Measurements from ENCODE around the gene NUDC. TPM values are rescaled to one million over a fixed set of nuclear protein-coding genes. Genes with fewer than 3 reads are reported as not detected.
"Not testable (repeated sequence)": the region's sequence is repeated elsewhere in the genome, so short reads cannot be mapped to it uniquely, and the experiment has no call there.

Gene NUDC
- total RNA-seq, 1 donor from 2014 or later, result 49.7 TPM

DNA sequence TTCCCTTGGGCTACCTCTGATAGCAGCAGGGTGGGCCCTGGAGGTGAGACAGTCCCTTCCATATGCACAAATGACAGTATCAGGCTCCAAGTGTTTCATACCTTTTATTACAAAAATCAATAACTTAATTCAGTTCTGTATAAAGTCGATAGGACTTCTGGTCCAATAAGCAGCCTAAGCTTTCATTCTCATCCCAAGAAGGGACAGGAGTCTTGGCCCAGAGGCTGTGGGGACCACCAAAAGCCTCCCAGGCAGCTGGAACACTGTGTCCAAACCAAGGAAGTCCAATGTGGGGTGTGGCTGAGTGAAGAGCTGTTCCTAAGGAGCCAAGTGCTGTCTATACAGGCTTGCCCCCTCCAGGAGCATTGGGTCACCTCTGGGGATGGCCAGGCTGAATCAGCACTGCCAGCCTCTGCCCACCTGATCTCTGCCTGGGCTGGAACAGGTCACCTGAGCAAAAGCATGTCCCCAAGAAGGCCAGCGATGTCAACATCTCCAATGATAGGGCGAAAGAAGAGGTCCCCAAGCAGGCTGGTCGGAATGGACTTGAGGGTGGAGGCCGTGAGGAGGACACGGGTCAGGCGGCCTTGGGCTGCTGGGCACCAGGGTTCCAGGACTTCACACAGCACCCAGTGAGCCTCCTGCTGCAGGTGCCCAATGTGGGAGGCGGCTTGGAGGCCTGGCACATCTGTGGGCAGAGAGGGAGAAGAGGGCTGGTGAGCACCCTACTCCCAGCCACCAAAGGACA lies 10.0 kb upstream of the NUDC start:
- DNase-seq (ENCODE audit: low spot score), result no peak

DNA sequence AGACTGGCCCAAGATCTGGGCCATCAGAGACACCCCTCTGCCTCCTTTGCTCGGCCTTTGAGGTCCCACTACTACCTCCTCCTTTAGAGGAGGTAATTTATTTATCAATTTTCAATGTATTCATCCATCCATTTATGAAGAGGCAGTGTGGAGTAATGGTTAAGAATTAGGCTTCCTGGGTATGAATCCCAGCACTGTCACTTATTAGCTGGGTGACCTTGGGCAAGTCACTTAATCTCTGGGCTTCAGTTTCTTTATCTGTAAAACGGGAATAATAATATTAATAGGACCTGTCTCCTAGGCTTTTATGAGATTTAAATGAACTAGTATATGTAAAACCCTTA lies 9.4 kb upstream of the NUDC start:
- no peak for DNase-seq (ENCODE audit: low spot score)

DNA sequence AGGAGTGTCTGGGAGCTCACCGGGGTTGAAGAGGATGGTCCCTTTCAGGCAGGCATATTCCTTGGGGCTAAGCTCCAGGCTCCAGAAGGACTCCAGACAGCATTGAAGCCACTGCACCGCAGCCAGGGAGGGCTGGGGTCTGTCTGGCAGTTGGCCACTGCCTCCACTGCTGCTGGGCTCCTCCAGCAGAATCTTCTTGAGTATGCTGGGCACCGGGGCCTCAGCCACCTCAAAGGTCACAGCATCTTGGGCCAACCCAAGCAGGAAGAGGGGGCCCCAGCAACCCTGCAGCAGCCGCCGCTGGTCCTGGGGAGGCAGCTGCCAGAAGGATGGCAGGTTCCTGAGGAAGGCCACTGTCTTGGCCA lies 8.2 kb upstream of the NUDC start:
- no peak for DNase-seq (ENCODE audit: low spot score)

DNA sequence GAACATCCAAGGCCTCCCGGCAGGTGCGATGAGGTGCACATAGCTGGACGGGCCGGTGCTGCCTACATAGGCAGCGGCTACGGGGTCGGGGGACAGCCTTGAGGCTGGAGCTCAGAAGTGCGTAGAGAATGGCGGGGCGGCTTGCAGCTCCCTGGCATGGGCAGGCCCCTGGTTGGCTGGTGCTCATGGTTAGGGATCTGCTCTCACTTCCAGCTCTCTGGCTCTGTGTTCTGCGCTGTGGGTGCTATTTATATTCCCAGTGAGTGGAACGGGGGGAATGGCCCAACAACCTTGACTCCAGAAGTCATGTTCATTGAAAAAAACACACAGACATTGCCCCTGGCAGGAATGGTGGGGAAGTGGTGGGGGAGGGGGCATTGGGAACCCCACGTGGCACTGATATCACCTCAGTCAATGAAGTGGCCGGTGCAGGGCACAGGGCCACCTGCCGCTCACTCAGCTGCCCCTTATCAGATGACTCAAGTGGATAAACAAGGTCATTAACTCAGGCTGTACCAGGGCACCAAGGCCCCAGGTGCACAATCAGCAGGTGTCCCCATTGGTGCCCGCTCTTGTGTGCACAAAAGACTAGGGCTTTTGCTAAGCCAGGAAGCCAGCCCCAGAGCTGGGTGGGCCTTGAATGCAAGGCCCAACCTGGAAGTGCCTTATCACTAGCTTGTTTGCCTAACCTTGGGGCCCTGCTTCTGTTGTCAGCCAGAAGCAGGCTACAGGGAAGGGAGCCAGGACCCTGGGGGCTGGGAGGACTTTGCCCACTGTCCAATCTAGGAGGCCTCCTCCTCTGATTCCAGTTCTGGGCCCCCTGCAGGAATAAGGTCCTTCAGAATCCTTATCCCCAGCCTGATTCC lies 7.6 kb upstream of the NUDC start, which contains the start of gene NR0B2:
Gene NR0B2 (minus strand): TSS at position 222 of the 866 bp plus-strand sequence. CDS start 35 bp downstream, at position 187.
- DNase-seq (ENCODE audit: low spot score), result no peak

DNA sequence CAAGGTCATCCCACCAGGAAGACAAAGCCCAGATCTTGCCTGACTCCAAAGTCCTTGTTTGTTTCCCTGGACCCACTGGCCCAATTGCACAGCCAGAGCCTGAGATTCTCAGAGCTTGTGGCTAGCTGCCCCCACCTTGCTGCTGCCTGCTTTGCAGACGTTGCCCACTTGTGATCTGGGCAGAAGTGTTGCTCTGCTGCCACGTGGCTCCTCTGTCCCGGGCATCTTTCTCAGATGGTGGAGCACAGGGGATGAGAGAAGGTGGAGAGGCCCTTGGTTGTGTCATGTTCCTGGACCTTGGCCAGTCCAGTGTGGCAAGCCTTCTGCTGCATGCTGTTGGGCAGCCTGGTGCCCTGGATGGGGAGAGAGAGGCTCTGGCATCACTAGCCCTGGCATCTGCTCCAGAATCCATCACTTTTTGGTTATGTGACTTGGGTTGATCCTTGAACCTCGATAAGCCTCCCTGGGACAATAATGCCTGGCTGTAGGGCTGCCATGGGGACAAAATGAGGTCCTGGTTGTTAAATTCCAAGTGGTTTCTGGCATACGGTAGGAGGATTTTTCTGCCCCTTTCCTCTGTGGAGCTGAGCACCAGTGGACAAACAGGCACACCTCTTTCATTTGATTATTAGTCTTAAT lies 6.2 kb upstream of the NUDC start:
- no peak for DNase-seq (ENCODE audit: low spot score)

DNA sequence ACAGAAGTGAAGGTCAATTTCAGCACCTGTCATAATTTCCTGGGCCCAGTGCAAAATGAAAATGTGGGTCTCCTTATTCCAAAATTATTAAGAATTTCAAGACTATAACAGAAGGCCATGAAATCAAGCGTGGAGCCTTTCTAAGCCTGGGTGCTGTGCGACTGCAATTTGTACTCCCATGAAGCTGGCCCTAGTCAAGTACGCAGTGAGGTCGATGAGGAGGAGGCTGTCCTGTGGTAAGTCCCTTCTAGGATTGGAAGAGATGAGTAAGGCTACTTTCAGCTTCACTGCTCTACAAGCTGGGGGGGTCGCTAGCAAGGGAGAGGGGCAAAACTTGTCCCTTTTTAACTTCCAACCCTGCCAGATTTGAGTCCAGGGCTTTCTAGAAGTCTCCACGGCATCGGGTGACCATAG lies 410 bp upstream of the NUDC start:
- DNase-seq (ENCODE audit: low spot score), result no peak

DNA sequence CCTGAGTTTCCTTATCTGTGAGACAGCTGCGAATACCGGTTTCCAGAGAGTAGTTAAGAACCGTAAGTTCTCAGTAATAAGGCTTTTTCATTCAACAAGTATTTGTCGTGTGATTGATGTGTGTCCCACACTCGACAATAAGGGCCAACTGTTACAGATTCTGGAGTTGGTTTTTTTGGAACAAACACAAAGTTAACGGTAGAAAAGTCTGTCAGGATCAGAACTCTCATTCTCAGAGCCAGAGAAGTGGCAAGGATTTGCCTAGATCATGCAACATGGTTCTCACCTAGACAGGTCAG lies 837 bp downstream of the NUDC start:
- DNase-seq (ENCODE audit: low spot score), result no peak

DNA sequence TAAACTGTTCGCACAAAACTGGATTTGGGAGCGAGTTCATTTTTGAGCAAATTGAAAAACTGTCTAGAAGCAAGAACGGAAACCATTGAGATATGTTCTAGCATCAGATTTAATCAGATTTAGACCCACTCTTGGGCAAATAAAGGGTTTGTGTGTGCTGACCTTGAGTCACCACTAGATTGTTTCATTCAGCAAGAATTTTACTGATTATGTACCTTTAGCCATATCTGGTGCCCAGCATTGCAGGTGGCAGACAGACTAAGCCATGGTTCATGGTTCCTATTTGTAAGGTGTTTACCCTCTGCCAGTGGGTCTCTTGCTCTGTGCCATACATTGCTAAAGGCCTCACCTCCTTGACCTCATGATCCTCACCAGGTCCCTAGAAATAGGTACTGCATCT lies 1.4 kb downstream of the NUDC start:
- no peak for DNase-seq (ENCODE audit: low spot score)

DNA sequence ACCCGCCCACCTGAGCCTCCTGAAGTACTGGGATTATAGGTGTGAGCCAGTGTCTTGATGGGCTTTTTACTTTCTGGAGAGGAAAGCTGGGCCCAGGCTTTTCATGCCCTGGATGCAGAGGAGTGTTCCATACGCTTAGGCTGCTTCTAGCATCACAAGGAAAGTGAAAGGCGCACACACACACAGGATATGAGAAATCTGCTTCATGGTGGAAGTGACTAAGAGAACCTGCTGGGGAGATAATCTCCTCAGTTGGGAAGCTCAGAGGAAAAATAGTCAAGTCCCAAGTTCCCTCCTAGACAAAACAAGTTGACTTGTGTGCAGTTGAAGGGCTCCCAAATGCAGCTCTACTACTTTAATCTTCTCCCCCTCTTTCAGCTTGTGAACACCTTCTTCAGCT lies 2.2 kb downstream of the NUDC start:
- no peak for DNase-seq (ENCODE audit: low spot score)

DNA sequence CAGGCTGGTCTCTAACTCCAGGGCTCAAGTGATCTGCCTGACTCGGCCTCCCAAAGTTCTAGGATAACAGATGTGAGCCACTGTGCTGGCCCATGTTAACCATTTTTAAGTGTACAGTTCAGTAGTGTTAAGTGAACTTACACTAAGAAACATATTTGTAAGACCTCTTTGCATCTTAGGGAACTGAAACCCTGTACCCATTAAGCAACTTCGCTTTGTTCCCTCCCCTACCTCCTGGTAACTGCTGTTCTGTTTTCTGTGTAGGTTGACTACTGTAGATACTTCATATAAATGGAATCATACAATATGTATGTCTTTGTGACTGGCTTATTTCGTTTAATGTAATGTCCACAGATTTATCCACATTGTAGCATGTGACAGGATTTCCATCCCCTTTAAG lies 11.0 kb downstream of the NUDC start:
- no peak for DNase-seq (ENCODE audit: low spot score)

DNA sequence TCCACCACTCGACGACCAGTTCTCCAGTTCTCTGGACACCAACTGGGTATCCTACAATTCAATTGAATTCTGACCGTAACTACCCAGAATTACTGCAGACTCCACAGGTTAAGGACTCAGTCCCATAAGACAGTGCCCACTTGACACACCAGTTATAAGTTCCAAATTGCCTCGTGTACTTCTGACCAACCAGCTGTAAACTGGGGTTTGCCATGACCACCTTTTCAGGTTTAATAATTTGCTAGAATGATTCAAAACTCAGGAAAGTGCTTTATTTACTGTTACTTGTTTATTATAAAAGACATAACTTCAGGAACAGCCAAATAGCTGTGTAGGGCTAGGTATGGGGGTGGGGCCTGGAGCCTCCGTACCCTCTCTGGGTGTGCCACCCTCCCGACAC lies 15.3 kb downstream of the NUDC start:
- no peak for DNase-seq (ENCODE audit: low spot score)

DNA sequence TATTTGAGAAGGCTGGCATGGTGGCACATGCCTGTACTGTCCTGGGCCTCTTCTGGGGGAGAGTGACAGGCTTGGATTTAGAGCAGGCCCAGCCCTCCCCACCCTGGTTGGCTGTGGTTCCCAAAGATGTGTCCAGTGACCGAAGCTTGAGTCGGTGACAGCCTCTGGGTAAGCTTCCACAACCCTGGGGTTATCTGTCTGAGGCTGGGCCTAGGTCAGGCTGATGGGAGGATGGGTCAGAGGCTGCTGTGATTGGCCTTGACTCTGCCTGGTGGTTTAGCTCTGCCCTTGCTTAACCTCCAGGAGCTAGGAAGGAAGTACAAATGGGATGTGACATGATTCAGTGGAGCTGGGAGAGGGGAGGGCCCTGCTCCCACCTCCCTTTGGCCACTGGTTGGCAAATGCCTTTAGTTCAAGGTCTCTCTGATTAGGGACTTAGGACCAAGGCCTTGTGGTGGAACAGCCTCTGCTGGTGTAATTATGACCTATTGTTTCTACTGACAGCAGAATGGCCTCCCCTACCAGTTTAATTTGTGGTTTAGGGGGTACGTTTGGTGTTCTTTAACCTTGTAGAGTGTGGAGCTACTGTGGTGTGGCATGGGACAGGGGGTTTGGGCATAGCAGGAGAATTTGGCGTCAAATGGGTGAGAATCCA lies 16.6 kb downstream of the NUDC start:
- DNase-seq (ENCODE audit: low spot score), result no peak

DNA sequence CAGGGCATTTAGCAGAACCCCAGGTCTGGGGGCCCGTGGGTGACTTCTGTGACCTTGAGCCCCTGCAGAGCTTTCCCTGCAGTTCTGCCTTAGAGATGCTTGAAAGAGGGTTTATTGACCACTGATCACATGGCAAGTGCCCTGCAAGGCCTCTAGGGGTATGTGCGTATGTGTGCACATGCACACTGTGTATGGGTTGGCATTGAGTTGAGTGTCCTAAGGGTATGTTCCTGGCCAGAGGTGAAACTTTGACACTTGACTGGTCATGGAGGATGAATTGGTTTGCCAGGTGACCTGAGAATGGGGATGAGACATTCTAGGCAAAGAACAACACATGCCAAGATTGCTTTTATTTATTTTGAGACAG lies 17.1 kb downstream of the NUDC start:
- no peak for DNase-seq (ENCODE audit: low spot score)

DNA sequence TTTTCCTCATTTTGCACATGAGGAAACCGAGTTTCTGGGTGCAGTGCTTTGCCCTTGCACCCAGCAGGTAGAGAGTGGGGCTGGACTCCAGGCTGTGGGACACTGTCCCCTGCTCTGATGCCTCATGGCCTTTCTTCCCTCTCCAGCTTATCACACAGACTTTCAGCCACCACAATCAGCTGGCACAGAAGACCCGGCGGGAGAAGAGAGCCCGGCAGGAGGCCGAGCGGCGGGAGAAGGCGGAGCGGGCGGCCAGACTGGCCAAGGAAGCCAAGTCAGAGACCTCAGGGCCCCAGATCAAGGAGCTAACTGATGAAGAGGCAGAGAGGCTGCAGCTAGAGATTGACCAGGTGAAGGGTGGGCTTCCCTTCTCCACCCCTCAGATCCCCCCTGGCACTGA lies 19.8 kb downstream of the NUDC start:
- no peak for DNase-seq (ENCODE audit: low spot score)

DNA sequence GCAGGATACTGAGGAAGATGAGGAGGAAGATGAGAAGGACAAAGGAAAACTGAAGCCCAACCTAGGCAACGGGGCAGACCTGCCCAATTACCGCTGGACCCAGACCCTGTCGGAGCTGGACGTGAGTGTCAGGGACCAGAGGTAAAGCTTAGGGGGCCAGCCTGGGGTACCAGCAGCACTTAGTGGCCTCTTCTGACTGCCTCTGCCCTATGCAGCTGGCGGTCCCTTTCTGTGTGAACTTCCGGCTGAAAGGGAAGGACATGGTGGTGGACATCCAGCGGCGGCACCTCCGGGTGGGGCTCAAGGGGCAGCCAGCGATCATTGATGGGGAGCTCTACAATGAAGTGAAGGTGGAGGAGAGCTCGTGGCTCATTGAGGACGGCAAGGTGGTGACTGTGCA lies 21.1 kb downstream of the NUDC start:
- DNase-seq (ENCODE audit: low spot score), result no peak

DNA sequence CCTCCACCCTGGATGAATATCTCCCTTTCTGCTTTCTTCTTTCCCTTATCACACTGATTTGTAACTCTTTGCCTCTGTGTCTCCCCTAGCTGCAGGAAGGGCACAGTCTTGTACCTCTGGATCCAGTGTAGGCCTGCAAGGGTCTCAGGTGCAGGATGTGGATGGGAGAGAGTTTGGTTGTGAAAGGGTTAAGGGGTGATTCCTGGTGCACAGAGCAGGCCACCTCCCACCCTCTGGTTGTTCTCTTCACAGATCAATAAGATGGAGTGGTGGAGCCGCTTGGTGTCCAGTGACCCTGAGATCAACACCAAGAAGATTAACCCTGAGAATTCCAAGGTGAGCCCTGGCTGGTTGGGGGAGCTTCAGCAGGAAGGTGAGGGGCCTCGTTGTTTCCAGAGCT lies 23.6 kb downstream of the NUDC start:
- no peak for DNase-seq (ENCODE audit: low spot score)

DNA sequence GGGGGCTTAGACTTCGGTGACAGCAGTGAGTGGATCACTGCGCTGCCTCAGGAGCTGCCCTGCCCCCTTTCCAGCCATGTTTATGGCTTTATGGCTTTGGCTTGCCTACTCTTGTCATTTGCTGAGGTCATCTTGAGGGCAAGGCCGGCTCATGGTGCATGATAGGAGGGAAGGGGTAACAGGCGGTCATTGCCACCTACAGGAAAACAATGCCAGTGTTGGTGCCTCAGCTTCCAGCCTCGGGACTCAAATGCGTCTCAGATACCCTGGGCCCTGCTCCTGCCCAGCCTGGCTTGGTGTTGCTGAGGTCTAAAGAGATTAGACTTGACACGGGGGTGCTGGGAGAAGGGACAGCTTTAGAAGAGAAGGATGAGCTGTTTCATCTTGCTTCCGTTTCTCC lies 24.2 kb downstream of the NUDC start:
- DNase-seq (ENCODE audit: low spot score), result no peak

DNA sequence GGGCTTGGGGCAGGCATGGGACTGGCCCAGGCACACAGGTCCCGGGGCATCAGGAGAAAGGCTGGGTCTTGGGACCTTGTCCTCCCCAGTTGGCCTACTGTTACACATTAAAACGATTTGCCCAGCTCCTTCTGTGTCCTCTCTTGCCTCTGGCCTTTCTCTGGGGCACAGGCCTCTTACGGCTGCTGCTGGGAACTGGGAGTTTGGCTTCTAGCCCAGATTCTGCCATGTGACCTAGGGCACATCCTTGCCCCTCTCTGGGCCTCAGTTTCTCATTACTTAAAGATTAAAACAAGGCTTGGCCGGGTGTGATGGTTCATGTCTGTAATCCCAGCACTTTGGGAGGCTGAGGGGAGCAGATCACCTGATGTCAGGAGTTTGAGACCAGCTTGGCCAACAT lies 24.7 kb downstream of the NUDC start:
- DNase-seq (ENCODE audit: low spot score), result no peak

DNA sequence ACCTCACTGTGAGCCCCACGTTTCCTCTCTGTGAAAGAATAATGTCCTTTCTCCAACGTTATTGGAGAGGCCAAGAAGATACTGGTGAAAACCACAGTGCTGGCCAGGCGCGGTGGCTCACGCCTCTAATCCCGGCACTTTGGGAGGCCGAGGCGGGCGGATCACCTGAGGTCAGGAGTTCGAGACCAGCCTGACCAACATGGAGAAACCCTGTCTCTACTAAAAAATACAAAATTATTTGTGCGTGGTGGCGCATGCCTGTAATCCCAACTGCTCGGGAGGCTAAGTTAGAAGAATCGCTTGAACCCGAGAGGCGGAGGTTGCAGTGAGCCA lies 27.1 kb downstream of the NUDC start:
- not testable (repeated sequence) for DNase-seq (ENCODE audit: low spot score)

DNA sequence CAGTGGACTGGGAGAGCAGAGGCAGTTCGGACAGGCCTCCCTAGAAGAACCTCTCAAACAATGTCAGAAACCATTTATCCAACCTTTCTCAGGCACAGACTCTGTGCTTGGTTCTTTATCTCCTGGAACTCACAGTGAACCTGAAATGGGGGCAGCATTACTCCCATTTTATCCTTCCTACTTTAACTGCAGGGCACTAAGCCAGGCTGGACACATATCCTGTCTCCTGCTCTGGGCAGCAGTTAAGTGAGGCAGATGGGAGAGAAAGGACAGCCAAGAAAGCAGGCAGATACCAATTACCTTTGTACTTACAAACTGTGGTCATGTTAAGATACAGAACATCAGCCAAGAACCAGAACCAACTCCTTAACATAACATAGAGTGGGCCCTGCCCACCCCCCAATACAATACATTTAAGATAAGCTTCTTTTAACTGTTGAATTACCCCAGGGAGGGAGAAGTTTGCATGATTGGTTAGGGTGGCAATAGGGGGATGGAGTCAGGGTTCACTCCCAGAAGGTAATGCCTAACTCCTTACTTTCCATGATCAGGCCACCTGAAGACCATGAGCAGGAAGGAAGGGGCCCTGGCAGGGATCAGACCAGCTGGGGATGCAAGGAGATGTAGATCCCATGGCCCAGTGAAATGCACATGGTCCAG lies 27.9 kb downstream of the NUDC start:
- DNase-seq (ENCODE audit: low spot score), result no peak

DNA sequence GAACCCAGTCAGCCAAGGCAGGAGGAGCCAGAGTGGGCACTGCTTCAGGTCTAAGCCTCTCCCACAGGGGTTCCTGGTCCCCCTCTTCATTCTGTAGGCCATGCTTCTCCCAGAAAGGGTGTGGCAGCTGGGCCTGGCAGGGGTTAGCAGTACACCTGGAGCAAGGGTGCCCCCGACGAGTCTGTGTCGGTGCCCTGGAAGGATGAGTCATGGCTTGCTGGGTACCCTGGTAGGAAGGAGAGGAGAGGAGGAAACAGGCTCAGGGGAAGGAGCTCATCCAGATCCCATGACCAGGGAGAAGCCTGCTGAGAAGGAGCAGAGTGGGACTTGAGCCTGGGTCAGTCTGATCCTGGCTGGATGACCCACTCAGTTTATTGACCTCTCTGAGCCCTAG lies 28.4 kb downstream of the NUDC start:
- no peak for DNase-seq (ENCODE audit: low spot score)

DNA sequence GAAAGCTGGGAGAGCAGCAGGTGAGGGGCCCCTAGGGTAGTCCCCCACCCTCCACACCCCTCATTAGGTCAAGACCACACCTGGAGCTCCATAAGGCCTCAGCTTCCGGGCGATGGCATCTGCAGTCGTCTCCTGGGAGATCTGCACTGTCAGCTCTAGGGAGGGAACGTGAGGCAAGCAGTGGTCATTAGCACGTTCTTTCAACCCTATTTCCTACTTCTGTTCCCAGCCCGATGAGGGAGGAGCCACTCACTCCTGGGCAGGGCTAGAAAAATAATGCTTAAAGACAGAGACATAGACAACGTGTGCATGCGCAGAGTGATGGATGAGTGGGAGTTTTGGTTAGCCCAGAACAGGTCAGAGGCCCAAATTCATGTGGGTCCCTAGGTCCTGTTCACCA lies 29.1 kb downstream of the NUDC start:
- no peak for DNase-seq (ENCODE audit: low spot score)

Data from mesenteric fat pad (tissue), 1 donor.